Sigmoid colon (tissue), 7 donors: Measurements from ENCODE around the gene RGS11. TPM values are rescaled to one million over a fixed set of nuclear protein-coding genes. Genes with fewer than 3 reads are reported as not detected.
A peak's percentile ranks its signal among the peaks of the same experiment; 100 is the strongest.

Experiments used
- DNase-seq: peaks from one replicate; pipeline ENCODE4 v3.0.0-alpha.2; 2019
- H3K27ac ChIP-seq, 4 donors: fragments of 200-600 bp; sonication (generic); one replicate each; pipeline ENCODE4 v1.5.1; 2016 to 2019; ENCODE audit warnings: mild to moderate bottlenecking in 1 of 4
- H3K27me3 ChIP-seq, 3 donors: fragments of 200-600 bp; sonication (generic); one replicate each; pipeline ENCODE4 v1.5.1; 2019; ENCODE audit warnings: mild to moderate bottlenecking in 1 of 3
- H3K36me3 ChIP-seq, 4 donors: fragments of 200-600 bp; sonication (generic); one replicate each; pipeline ENCODE4 v1.5.1; 2016 to 2019
- H3K4me1 ChIP-seq, 4 donors: fragments of 200-600 bp; sonication (generic); one replicate each; pipeline ENCODE4 v1.5.1; 2017 to 2019
- H3K4me3 ChIP-seq, 4 donors: fragments of 200-600 bp; sonication (generic); one replicate each; pipeline ENCODE4 v1.5.1; 2017 to 2019; ENCODE audit warnings: mild to moderate bottlenecking in 2 of 4, moderate library complexity in 1 of 4
- H3K9me3 ChIP-seq, 4 donors: fragments of 200-600 bp in 3 of 4; sonication (generic) in 3 of 4; one replicate each; pipeline versions ENCODE4 v1.5.1 to v1.6.1; 2013 to 2019
- CTCF ChIP-seq, 4 experiments: fragments of 450-650 bp in 3 of 4; fragments of 200-600 bp in 1 of 4; IDR thresholded peaks; one replicate each; pipeline ENCODE4 v1.5.1; 2016 to 2019; ENCODE audit warnings: antibody characterized with exemption in 4 of 4, mild to moderate bottlenecking in 3 of 4, moderate library complexity in 2 of 4
- EP300 ChIP-seq, 4 donors: sonication (generic); formaldehyde crosslinking; IDR thresholded peaks; one replicate each; pipeline ENCODE4 v1.6.1; 2017; ENCODE audit warnings: antibody characterized with exemption in 4 of 4
- POLR2A ChIP-seq, 2 donors: fragments of 450-650 bp; IDR thresholded peaks; one replicate each; pipeline ENCODE4 v1.6.1; 2016; ENCODE audit warnings: antibody characterized with exemption in 2 of 2, mild to moderate bottlenecking in 2 of 2, moderate library complexity in 2 of 2
- POLR2AphosphoS5 ChIP-seq, 4 donors: sonication (generic); formaldehyde crosslinking; IDR thresholded peaks; one replicate each; pipeline ENCODE4 v1.6.1; 2017; ENCODE audit warnings: antibody characterized with exemption in 4 of 4
- WGBS, 2 donors: extraction: QIAGEN DNeasy Blood & Tissue Kit; methylation state at CpG; one replicate each; pipeline ENCODE4 v1.1.7; 2013; 5-methylcytosine and 5-hydroxymethylcytosine counted together
- intact Hi-C: fragments of 100-400 bp; cut with DNase I; formaldehyde crosslinking; loops from one replicate; pipeline ENCODE4 v1.15.1; 2023
- polyA plus RNA-seq, 3 donors: library from polyadenylated mRNA; stranded (reverse); fragments of 200-250 nt; gene quantifications; one replicate each; pipeline ENCODE4 v1.2.3, GENCODE V29; 2013
- total RNA-seq, 4 donors: library from RNA; depleted of rRNA; stranded (reverse); fragments of >200 nt; gene quantifications; one replicate each; pipeline ENCODE4 v1.1.0, GENCODE V29; 2016
- donor health status: healthy with polysubstance abuse.
- donor health status: Bipolar disorder and iron deficiency.
- donor health status: healthy.

The RGS11 gene
- total and polyA plus RNA-seq, 7 donors: 0.23 to 24.9 (median 6.4) TPM

GRCh38 chr16:280552-280951, 4.8 kb upstream of the RGS11 start, which contains the start of gene ARHGDIG:
TSS of gene ARHGDIG (plus strand) at chr16:280591. CDS start at chr16:280681, 90 bp downstream.
- intact Hi-C loops: no loop called here
- H3K36me3 ChIP-seq: no peaks in the 10 kb centered on the region
- peaks cover 8 to 29% (median 29%) of the 10 kb centered on the region in 3 donors for H3K27me3 ChIP-seq
- H3K9me3 ChIP-seq: no peaks in the 10 kb centered on the region
- TF ChIP-seq POLR2A (IDR thresholded peaks at IDR 0.05) (no peak), POLR2AphosphoS5 (IDR thresholded peaks at IDR 0.05) (no peak), CTCF (IDR thresholded peaks at IDR 0.05) (no peak), EP300 (IDR thresholded peaks at IDR 0.05) (no peak)
- H3K27ac ChIP-seq: no peak within 1 kb of the TSS
- peak within 1 kb of the TSS in 3 of 4 donors; percentile 30 to 47 (median 40) for H3K4me3 ChIP-seq
- DNase-seq: no peak
- peaks cover 0 to 21% (median 17%) of the 10 kb centered on the region in 4 donors for H3K4me1 ChIP-seq
- 1 to 2% methylated on average over 54 of the region's 54 CpGs for WGBS, 2 donors

GRCh38 chr16:280005-280460, 4.3 kb upstream of the RGS11 start:
- Histone ChIP-seq H3K27me3 (peaks cover 8 to 33% (median 33%) of the 10 kb centered on the region in 3 donors), H3K36me3 (no peaks in the 10 kb centered on the region), H3K9me3 (no peaks in the 10 kb centered on the region), H3K4me1 (peaks cover 0 to 24% (median 21%) of the 10 kb centered on the region in 4 donors), H3K27ac (no peak overlapping the region), H3K4me3 (peak overlapping the region in 2 of 4 donors; percentile 36 to 40)
- intact Hi-C loops: no loop called here
- no peak for DNase-seq
- 5 to 7% methylated on average over 47 of the region's 47 CpGs for WGBS, 2 donors
- TF ChIP-seq CTCF (IDR thresholded peaks at IDR 0.05): no peak
- TF ChIP-seq POLR2A (IDR thresholded peaks at IDR 0.05): no peak
- no peak for TF ChIP-seq EP300 (IDR thresholded peaks at IDR 0.05)
- no peak for TF ChIP-seq POLR2AphosphoS5 (IDR thresholded peaks at IDR 0.05)

- 67 to 73% methylated on average over 7 of the region's 7 CpGs for WGBS, 2 donors
- H3K27ac ChIP-seq: no peak overlapping the region
- intact Hi-C loops: no loop called here
- H3K9me3 ChIP-seq: no peaks in the 10 kb centered on the region
- peaks cover 0 to 29% (median 26%) of the 10 kb centered on the region in 4 donors for H3K4me1 ChIP-seq
- TF ChIP-seq EP300 (IDR thresholded peaks at IDR 0.05) (no peak), POLR2A (IDR thresholded peaks at IDR 0.05) (no peak), POLR2AphosphoS5 (IDR thresholded peaks at IDR 0.05) (no peak), CTCF (IDR thresholded peaks at IDR 0.05) (no peak)
- no peak for DNase-seq
- H3K27me3 ChIP-seq: peaks cover 8 to 38% (median 37%) of the 10 kb centered on the region in 3 donors
- H3K36me3 ChIP-seq: no peaks in the 10 kb centered on the region
- H3K4me3 ChIP-seq: no peak overlapping the region
Observed at GRCh38 chr16:279531-279930, 3.8 kb upstream of the RGS11 start.

- Histone ChIP-seq H3K4me1 (peaks cover 0 to 32% (median 28%) of the 10 kb centered on the region in 4 donors), H3K27ac (no peak overlapping the region), H3K27me3 (peaks cover 8 to 41% (median 38%) of the 10 kb centered on the region in 3 donors), H3K4me3 (no peak overlapping the region), H3K9me3 (no peaks in the 10 kb centered on the region), H3K36me3 (no peaks in the 10 kb centered on the region)
- intact Hi-C loops: no loop called here
- no peak for DNase-seq
- TF ChIP-seq CTCF (IDR thresholded peaks at IDR 0.05) (no peak), POLR2AphosphoS5 (IDR thresholded peaks at IDR 0.05) (no peak), POLR2A (IDR thresholded peaks at IDR 0.05) (no peak), EP300 (IDR thresholded peaks at IDR 0.05) (no peak)
- 24 to 48% methylated on average over 6 of the region's 6 CpGs for WGBS, 2 donors
Observed at GRCh38 chr16:278863-279366, 3.2 kb upstream of the RGS11 start.
